ENCODE measurements around the gene PPP1R3E.

PPP1R3E gene

DNA sequence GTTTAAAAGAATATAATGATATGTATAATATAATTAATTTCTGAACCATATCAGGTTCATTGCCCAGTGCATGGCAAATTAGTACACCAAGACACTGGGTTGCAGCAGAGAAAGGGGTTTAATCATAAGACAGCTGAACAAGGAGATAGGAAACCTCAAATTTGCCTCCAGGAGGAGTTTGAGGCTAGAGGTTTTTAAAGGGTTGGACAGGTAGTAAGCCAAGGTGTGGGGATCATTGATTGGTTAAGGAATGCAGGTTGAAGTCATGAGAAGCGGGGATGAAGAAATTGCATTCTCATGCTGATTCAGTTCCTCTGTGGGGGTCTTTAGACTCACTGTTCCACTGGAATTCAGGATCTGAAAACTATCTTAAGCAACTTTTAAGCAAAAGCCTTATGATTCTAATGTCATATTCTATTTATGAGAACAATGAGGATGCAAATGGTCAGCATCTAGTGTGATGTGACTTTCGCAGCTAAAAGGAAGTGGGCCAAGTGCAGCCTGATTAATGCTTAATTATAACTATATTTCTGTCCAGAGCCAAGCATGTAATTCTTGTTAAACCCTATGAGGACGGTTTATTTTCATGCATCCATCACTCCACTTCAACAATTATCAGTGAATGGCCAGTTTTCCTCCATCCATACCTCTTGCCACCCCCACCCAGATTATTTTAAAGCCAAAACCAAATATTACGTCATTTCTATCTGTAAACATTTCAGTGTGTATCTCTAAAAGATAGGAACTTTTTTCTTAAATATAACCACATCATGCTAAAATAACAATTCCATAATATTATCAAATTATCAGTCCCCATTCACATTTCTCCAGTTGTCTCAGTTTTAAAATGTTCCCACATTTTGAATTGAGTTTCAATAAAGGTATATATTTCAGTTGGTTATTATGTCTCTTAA lies 50.0 kb downstream of the PPP1R3E start:
- no peak for TF ChIP-seq ZBTB7A (IDR thresholded peaks at IDR 0.05; ENCODE audit: low read depth)
- TF ChIP-seq FOXM1 (IDR thresholded peaks at IDR 0.05; ENCODE audit: borderline replicate concordance, low read depth), result no peak
- TF ChIP-seq EP300 (IDR thresholded peaks at IDR 0.05; ENCODE audit: borderline replicate concordance), result no peak
- no peak for TF ChIP-seq YY1 (IDR thresholded peaks at IDR 0.05; ENCODE audit: low read depth)
- no peak for TF ChIP-seq MAX (IDR thresholded peaks at IDR 0.05)
- no peak for TF ChIP-seq EGR1 (IDR thresholded peaks at IDR 0.05)
- TF ChIP-seq NFIC (IDR thresholded peaks at IDR 0.05), result no peak
- TF ChIP-seq CEBPB (IDR thresholded peaks at IDR 0.05), result no peak
- no peak for TF ChIP-seq TEAD4 (IDR thresholded peaks at IDR 0.05)
- no peak for TF ChIP-seq RAD21 (IDR thresholded peaks at IDR 0.05; ENCODE audit: low read depth)
- no peak for TF ChIP-seq CREB1 (IDR thresholded peaks at IDR 0.05; ENCODE audit: low read depth)
- TF ChIP-seq REST (IDR thresholded peaks at IDR 0.05; ENCODE audit: low read depth), result no peak
- no peak for TF ChIP-seq TAF1 (IDR thresholded peaks at IDR 0.05; ENCODE audit: low read depth)
- no peak for TF ChIP-seq USF1 (IDR thresholded peaks at IDR 0.05)
- TF ChIP-seq TCF12 (IDR thresholded peaks at IDR 0.05; ENCODE audit: low read depth), result no peak

- TF ChIP-seq TCF12 (IDR thresholded peaks at IDR 0.05; ENCODE audit: low read depth), result no peak
- no peak for TF ChIP-seq FOXM1 (IDR thresholded peaks at IDR 0.05; ENCODE audit: borderline replicate concordance, low read depth)
- TF ChIP-seq YY1 (IDR thresholded peaks at IDR 0.05; ENCODE audit: low read depth), result no peak
- no peak for TF ChIP-seq RAD21 (IDR thresholded peaks at IDR 0.05; ENCODE audit: low read depth)
- TF ChIP-seq REST (IDR thresholded peaks at IDR 0.05; ENCODE audit: low read depth), result no peak
- TF ChIP-seq TAF1 (IDR thresholded peaks at IDR 0.05; ENCODE audit: low read depth), result no peak
- no peak for TF ChIP-seq MAX (IDR thresholded peaks at IDR 0.05)
- no peak for TF ChIP-seq NFIC (IDR thresholded peaks at IDR 0.05)
- TF ChIP-seq EGR1 (IDR thresholded peaks at IDR 0.05), result no peak
- TF ChIP-seq ZBTB7A (IDR thresholded peaks at IDR 0.05; ENCODE audit: low read depth), result no peak
- TF ChIP-seq CEBPB (IDR thresholded peaks at IDR 0.05), result no peak
Measured at GRCh38 chr14:23252006-23252405, 50.7 kb downstream of the PPP1R3E start.

DNA sequence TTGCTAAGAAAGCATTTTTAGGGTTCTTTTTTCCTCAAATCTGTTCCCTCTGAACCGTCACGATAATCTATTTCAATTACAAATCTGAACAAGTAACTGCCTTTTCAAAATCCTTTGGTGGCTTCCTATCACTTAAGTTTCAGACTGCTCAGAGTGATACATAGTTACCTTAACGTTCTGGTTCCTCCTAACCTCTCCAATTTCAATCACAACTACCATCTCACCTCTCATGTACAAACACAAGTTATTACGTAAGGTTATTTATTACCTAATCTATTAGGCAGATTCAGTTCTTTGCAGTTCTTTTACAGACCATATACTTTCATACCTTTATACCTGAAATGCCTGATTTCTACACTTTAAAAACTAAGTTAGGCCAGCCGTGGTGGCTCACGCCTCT lies 52.8 kb downstream of the PPP1R3E start:
- TF ChIP-seq CEBPB (IDR thresholded peaks at IDR 0.05) (no peak), FOXM1 (IDR thresholded peaks at IDR 0.05; ENCODE audit: borderline replicate concordance, low read depth) (no peak), TAF1 (IDR thresholded peaks at IDR 0.05; ENCODE audit: low read depth) (no peak), TCF12 (IDR thresholded peaks at IDR 0.05; ENCODE audit: low read depth) (no peak), RAD21 (IDR thresholded peaks at IDR 0.05; ENCODE audit: low read depth) (no peak), ZBTB7A (IDR thresholded peaks at IDR 0.05; ENCODE audit: low read depth) (no peak), REST (IDR thresholded peaks at IDR 0.05; ENCODE audit: low read depth) (no peak), YY1 (IDR thresholded peaks at IDR 0.05; ENCODE audit: low read depth) (no peak), NFIC (IDR thresholded peaks at IDR 0.05) (no peak), EP300 (IDR thresholded peaks at IDR 0.05; ENCODE audit: borderline replicate concordance) (no peak), EGR1 (IDR thresholded peaks at IDR 0.05) (no peak), CREB1 (IDR thresholded peaks at IDR 0.05; ENCODE audit: low read depth) (no peak), MAX (IDR thresholded peaks at IDR 0.05) (no peak), TEAD4 (IDR thresholded peaks at IDR 0.05) (no peak), USF1 (IDR thresholded peaks at IDR 0.05) (no peak)
